Endodermal cell (in vitro differentiated cells): ENCODE results near the gene PIP5K1B. TPM values are rescaled to one million over a fixed set of nuclear protein-coding genes. Genes with fewer than 3 reads are reported as not detected.
A peak's percentile ranks its signal among the peaks of the same experiment; 100 is the strongest.

Experiments
- DNase-seq: peaks from one replicate; pipeline ENCODE4 v3.0.0-alpha.2; 2017
- H3K27ac ChIP-seq: 2 replicates; pipeline ENCODE4 v1.5.1; 2013; ENCODE audit warnings: mild to moderate bottlenecking, low read depth, low read length, moderate library complexity
- H3K27me3 ChIP-seq: 2 replicates; pipeline ENCODE4 v1.6.1; 2013; ENCODE audit warnings: mild to moderate bottlenecking, low read length, moderate library complexity; ENCODE audit not compliant: insufficient read depth, control insufficient read depth, poor library complexity, severe bottlenecking
- H3K36me3 ChIP-seq: 2 replicates; pipeline ENCODE4 v1.7.0; 2013; ENCODE audit warnings: mild to moderate bottlenecking, low read length, moderate library complexity; ENCODE audit not compliant: control insufficient read depth, insufficient read depth
- H3K4me1 ChIP-seq: one replicate; pipeline ENCODE4 v1.7.0; 2013; ENCODE audit warnings: low read length; ENCODE audit not compliant: control insufficient read depth, insufficient read depth
- H3K4me3 ChIP-seq: 2 replicates; pipeline ENCODE4 v1.5.1; 2013; ENCODE audit warnings: mild to moderate bottlenecking, low read length, moderate library complexity
- H3K9ac ChIP-seq: 2 replicates; pipeline ENCODE4 v1.6.1; 2013; ENCODE audit warnings: mild to moderate bottlenecking, low read length, moderate library complexity; ENCODE audit not compliant: poor library complexity, severe bottlenecking; ENCODE audit errors: extremely low read depth
- H3K9me3 ChIP-seq: 2 replicates; pipeline ENCODE4 v1.6.1; 2013; ENCODE audit warnings: mild to moderate bottlenecking, low read length, moderate library complexity; ENCODE audit not compliant: control insufficient read depth
- H3K27ac Mint-ChIP-seq: 2 replicates; pipeline ENCODE4 v1.8.0; 2020; ENCODE audit warnings: mixed read lengths
- H3K27me3 Mint-ChIP-seq: 2 replicates; pipeline ENCODE4 v1.8.0; 2021; ENCODE audit warnings: mild to moderate bottlenecking, mixed read lengths; ENCODE audit not compliant: insufficient read depth
- H3K36me3 Mint-ChIP-seq: 2 replicates; pipeline ENCODE4 v1.8.0; 2020; ENCODE audit warnings: low read depth, mixed read lengths
- H3K4me1 Mint-ChIP-seq: 2 replicates; pipeline ENCODE4 v1.8.0; 2020; ENCODE audit warnings: mixed read lengths
- H3K4me3 Mint-ChIP-seq: 2 replicates; pipeline ENCODE4 v1.8.0; 2020; ENCODE audit warnings: mild to moderate bottlenecking, moderate library complexity, mixed read lengths
- H3K9me3 Mint-ChIP-seq: 2 replicates; pipeline ENCODE4 v1.8.0; 2020; ENCODE audit warnings: mild to moderate bottlenecking, mixed read lengths
- CTCF ChIP-seq: fragments of 200-600 bp; sonication (generic); conservative IDR thresholded peaks from 2 replicates; pipeline ENCODE4 v1.5.0; 2021; ENCODE audit warnings: antibody characterized with exemption, mild to moderate bottlenecking
- WGBS, 2 experiments: methylation state at CpG; one replicate each; pipeline versions ENCODE4 v1.1.5 to v1.1.7; 2013; ENCODE audit warnings: missing lambda C conversion rate in 2 of 2, mixed read lengths in 1 of 2; ENCODE audit not compliant: insufficient coverage in 1 of 2, insufficient read length in 1 of 2; 5-methylcytosine and 5-hydroxymethylcytosine counted together
- total RNA-seq, 2 donors: library from RNA; stranded (reverse); fragmentation: NEBNext Ultra II Directional in 1 of 2; extraction: Animal tissue kit (Norgen Biotek cat#: 25700) in 1 of 2; gene quantifications; 2 replicates in 1 of 2; 3 replicates in 1 of 2; pipeline ENCODE4 v1.2.1, GENCODE V29; 2021

Gene PIP5K1B
- total RNA-seq, 2 donors from 2014 or later = 8.5 to 10.2 TPM

GRCh38 chr9:68825762-68826472, 120.9 kb downstream of the PIP5K1B start:
- Histone ChIP-seq H3K9ac (no peak overlapping the region), H3K9me3 (no peaks in the 10 kb centered on the region), H3K27ac (no peak overlapping the region), H3K27me3 (no peaks in the 10 kb centered on the region), H3K4me1 (peaks cover 4% of the 10 kb centered on the region), H3K36me3 (peaks cover 14% of the 10 kb centered on the region), H3K4me3 (no peak overlapping the region)
- peaks cover 5% of the 10 kb centered on the region for H3K36me3 Mint-ChIP-seq
- no peak for TF ChIP-seq CTCF
- no peak for DNase-seq
- no peak overlapping the region for H3K4me3 Mint-ChIP-seq
- peaks cover 2% of the 10 kb centered on the region for H3K27me3 Mint-ChIP-seq
- 59 to 69% methylated on average over 7 to 9 of the region's 9 CpGs for WGBS, 2 experiments
- H3K9me3 Mint-ChIP-seq = no peaks in the 10 kb centered on the region
- peaks cover 39% of the 10 kb centered on the region for H3K4me1 Mint-ChIP-seq
- H3K27ac Mint-ChIP-seq = peak overlapping the region; percentile 77

GRCh38 chr9:68827837-68828744, 123.1 kb downstream of the PIP5K1B start:
- Mint-ChIP-seq H3K9me3 (no peaks in the 10 kb centered on the region), H3K4me1 (peaks cover 32% of the 10 kb centered on the region), H3K27ac (no peak overlapping the region), H3K4me3 (no peak overlapping the region), H3K27me3 (peaks cover 2% of the 10 kb centered on the region), H3K36me3 (peaks cover 5% of the 10 kb centered on the region)
- Histone ChIP-seq H3K27ac (no peak overlapping the region), H3K4me3 (no peak overlapping the region), H3K9me3 (no peaks in the 10 kb centered on the region), H3K27me3 (no peaks in the 10 kb centered on the region), H3K4me1 (peaks cover 4% of the 10 kb centered on the region), H3K9ac (no peak overlapping the region), H3K36me3 (peaks cover 4% of the 10 kb centered on the region)
- 91 to 92% methylated on average over 13 to 14 of the region's 14 CpGs for WGBS, 2 experiments
- no peak for TF ChIP-seq CTCF
- no peak for DNase-seq

- Histone ChIP-seq H3K36me3 (no peaks in the 10 kb centered on the region), H3K27ac (no peak overlapping the region), H3K4me3 (no peak overlapping the region), H3K27me3 (no peaks in the 10 kb centered on the region), H3K9me3 (no peaks in the 10 kb centered on the region), H3K4me1 (no peaks in the 10 kb centered on the region), H3K9ac (no peak overlapping the region)
- Mint-ChIP-seq H3K9me3 (no peaks in the 10 kb centered on the region), H3K27me3 (peaks cover 2% of the 10 kb centered on the region), H3K27ac (no peak overlapping the region), H3K36me3 (peaks cover 5% of the 10 kb centered on the region), H3K4me1 (peaks cover 18% of the 10 kb centered on the region), H3K4me3 (no peak overlapping the region)
- DNase-seq = no peak
- no peak for TF ChIP-seq CTCF
Measured at GRCh38 chr9:68832101-68832500, 127.1 kb downstream of the PIP5K1B start.
